Stimulated activated CD8-positive, alpha-beta memory T cell treated with anti-CD3 and anti-CD28 coated beads, Interleukin-2, amount 100 ng/mL, for 48 hours (primary cell): ENCODE results near the gene FAM3D.

Experiments
- DNase-seq, 2 donors: peaks; one replicate each; pipeline ENCODE4 v3.0.0-alpha.2; 2020; ENCODE audit warnings: low read depth in 2 of 2

FAM3D gene

DNA sequence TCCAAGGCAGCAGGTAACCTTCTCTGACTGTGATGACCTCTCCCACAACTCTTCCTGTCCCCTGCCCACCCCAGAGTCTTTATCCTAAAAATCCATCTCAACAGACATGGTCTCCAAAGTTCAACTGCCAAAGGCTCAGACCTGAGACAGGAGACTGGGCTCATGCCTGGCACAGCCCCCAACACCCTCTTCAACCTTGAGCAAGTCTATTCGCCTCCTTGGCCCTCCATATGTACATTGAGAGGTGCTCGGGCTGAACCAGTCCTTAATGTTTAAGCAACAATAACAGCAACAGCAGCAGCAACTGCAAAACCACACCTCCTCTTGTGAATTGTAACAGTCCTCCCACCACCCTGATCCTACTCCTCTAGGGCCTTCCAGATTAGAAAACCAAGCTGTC, 9.9 kb downstream of the FAM3D start:
- DNase-seq: no peak

DNA sequence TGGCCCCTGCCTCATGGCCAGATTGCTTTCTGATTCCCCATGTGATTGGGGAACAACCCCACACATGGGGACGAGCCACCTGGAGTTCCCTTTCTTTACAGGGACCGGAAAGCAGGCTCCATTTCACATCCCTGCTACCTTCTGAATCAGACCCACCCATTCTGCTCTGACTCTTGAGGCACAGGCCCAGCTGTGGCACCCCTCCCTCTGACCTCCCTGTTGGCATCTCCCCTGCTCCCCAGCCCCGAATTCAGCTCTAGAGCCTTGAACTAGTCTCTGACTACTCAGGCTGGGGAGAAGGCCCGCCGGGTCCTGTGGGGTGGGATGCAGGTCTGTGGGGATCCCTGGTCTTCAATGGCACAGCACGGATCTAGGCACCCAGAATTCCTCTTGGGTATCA, 12.1 kb downstream of the FAM3D start:
- no peak for DNase-seq

DNA sequence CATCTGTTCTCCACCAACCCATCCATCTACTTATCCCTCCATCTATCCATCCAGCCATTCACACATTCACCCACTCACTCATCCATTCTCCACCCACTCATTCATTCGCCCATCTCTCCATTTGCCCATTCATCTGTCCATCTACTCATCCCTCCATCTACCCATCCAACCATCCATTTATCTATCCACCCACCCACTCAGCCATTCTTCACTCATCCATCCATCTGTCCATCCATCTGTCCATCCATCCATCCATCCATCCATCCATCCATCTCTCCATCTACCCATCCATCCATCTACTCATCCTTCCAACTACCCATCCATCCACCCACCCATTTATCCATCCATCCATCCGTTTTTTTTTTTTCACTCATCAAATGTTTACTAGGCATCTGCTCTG, 13.9 kb downstream of the FAM3D start:
- DNase-seq: no peak

DNA sequence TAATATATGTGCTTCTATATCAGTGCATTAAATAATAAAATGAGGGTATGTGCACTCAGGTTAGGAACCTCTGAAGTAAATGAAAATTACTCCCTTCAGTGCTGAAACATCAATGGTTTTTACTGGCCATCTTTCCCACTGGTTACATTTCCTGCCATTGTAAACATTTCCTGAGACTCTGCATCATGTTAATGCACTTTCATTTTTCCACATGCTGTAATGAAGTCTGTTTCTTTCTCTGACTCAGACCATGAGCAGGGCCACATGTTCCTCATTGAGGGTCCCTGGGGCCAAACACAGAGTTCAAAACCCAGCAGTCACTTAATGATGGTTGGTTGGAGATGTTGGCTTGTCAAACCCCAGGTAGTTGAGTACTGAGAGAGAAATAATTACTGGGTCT, 15.3 kb downstream of the FAM3D start:
- DNase-seq: no peak

DNA sequence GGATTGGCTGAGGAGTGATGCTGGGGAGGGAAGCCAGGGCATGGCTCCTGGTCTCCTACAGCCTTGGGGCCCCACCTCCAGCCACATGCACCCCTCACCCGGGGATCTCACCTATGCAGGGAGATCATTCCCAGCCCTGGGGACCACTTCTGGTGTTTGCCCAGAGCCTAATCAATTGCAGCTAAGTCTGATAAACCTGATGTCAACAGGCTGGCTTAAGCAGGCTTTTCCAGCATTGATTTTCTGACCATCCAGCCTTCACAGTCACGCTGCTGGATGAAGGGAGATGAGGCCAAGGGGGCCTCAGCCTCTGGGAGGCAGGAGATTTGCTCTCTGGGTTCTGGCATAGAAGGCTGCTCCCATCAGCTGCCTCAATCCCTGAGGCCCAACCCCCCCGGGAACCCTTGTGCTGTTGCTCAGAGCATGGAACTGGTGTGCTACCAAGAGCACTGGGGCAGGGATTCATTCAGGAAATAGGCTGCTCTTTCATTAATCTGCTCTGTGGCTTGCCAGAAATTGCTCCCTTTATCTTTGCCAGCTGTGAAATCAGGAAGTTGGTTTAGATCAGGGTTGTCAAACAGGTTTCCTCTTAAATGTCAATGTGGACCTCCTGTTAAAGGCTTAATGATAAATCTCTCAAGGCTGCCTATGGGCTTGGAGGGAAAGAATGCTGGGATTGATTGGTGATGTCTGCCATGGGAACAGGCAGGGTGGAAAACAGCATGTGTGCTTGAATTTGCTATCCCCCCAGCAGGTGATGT, 19.0 kb downstream of the FAM3D start:
- DNase-seq: no peak

DNA sequence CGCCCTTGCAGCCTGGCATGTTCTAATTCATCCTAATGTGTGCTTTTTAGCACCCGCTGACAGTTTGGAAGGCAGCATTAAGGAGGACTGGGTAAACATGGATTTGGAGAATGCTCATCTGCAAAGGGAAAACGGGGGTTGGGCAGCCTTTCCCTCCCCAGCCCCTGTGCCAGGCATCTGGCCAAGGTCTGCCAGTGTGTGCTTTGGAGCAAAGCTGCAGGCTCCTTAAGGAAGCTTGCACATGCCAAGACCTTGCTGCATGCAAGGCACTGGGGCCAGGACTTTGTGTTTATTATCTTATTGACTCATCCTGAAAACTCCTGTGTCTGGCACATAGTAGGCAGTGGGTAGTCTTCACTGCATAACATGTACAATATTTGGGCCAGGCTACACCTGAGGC, 20.1 kb downstream of the FAM3D start:
- no peak for DNase-seq

DNA sequence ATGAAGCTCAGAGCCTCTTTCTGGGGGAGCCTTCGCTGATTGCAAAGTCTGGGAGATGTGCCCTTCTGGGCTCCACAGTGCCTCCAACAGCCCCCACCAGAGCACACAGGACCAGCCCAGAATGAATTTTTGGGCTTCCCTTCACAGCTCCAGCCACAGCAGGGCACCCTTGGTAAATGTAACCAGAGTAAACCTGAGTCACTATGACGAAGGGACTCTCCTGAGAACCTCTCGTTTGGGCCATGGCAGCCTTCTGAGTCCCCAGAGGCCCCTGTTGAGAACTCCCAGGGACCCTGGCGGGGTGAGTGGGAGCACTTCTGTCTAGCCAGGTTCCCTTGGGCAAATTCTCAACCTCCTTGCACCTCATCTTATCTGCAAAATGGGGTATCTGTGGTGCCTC, 20.8 kb downstream of the FAM3D start:
- no peak for DNase-seq

DNA sequence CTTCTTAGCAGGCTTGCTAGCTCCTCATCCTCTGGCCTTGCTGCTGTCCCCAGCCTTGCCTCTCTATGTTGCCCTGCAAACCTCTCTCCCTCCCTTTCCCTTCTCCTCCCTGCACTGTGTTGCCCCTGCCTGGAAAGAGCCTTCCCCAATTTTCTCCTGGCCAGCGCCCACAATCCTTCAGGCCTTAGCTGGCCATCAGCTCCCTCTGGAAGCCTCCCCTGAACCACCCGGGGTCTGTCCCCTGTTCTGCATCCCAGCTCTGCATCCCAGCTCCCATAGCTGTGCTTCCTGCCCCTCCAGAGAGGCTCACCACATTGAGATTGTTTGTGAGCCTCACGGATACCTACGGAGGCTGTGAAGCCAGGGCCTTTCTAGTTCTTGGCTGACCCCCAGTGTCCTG, 23.7 kb downstream of the FAM3D start:
- no peak for DNase-seq

DNA sequence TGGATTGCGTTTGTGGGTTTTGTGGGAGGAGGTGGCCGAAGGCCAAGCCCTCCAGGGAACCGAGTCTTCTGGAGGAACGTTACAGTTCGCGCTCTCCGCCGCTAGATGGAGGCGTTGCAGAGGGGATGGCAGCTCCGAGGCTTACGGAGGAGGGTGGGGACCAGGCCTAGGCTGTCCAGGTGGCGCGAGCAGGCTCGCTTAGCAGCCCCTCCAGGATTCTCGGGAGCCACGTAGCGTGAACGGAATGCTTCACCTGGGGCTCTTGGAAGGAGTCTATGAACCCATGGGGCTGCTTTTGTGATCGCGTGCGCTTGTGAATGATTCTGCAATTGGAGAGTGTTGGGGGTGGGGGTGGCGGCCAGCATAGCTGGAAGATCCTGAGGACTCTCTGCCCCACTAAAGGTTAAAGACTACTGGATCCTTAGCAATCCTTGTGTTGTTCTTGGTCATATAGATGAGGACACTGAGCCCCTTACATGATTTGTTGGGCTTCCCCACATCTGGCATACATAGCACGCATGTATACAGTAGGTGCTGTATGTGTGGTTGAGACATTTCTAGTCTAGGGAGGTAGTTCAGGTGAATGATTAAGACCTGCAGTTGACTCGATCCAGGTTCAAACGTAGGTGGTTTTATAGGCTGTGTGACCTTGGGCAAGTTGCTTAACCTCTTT, 25.7 kb downstream of the FAM3D start:
- peak; percentile 42 to 58 for DNase-seq

DNA sequence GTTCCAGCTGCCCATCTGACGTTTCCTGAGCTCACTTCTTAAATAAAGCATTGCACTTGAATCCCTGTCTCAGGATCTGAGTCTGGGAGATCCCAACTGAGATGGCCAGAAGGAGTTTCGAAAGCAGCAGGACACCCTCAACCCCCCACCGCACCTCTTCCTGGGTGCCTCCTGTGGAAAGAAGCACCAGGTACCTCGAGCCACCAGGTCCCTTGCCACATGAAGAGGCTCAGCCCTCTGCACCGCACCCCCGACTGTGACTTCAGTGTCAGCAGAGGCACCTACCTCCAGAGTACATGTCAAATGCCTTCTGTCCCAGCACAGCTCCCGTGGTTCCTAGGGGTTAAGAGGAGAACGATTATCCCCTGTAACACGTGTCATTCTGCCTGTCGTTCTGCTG, 26.7 kb downstream of the FAM3D start:
- DNase-seq: no peak

DNA sequence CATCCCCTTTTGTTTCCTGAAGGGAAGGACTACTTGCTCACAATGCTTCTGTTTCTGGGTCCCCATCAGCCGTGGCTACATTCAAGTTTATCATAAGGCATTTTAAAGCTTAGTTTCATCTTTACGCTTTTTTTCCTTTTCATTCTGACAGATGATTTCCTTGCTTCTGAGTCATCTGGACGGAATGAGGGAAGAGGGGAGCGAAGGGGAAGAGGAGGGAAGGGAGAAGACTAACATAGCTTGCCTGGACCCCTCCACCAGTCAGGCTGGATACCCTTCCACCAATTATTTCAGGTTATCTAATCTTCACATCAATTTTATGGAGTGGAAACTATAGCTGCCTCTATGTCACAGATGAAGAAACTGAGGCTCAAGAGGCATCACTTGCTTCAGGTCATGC, 27.6 kb downstream of the FAM3D start:
- no peak for DNase-seq

DNA sequence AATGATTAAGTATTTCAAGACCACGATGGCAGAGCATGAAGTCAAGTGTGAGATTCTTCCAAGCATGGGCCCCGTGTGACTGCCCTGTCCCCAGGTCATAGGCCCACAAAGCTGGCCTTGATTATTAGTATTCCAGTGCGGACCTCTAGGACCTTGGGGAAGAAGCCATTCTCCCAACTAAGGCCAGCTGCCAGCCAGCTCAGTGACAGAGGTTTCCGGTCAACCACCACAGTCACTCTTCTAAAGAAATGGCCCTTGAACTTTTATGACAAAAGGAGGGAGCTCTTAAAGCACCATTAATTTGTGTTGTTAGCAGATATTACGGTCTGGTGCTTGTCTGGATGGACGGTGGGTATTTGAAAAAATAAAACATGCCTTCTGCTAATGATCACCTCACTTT, 28.0 kb downstream of the FAM3D start:
- DNase-seq: no peak

DNA sequence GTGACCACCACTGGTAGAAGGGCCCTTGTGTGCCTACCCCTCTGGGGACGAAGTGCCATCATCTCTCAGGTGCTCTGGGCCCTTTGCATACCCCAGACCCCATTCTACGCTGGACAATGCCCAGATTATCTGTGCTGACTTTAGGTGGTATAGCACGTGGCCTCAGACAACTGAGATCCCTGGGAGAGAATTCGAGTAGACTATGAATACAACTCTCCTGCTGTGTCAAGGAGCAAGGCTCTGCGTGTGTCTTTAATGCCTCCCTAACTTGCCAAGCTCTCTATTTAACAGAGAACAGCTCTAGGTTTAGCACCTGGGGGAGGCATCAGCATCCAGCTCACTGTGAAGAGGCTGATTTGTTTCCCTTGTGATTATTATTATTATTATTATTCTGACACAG, 29.1 kb downstream of the FAM3D start:
- DNase-seq: no peak

DNA sequence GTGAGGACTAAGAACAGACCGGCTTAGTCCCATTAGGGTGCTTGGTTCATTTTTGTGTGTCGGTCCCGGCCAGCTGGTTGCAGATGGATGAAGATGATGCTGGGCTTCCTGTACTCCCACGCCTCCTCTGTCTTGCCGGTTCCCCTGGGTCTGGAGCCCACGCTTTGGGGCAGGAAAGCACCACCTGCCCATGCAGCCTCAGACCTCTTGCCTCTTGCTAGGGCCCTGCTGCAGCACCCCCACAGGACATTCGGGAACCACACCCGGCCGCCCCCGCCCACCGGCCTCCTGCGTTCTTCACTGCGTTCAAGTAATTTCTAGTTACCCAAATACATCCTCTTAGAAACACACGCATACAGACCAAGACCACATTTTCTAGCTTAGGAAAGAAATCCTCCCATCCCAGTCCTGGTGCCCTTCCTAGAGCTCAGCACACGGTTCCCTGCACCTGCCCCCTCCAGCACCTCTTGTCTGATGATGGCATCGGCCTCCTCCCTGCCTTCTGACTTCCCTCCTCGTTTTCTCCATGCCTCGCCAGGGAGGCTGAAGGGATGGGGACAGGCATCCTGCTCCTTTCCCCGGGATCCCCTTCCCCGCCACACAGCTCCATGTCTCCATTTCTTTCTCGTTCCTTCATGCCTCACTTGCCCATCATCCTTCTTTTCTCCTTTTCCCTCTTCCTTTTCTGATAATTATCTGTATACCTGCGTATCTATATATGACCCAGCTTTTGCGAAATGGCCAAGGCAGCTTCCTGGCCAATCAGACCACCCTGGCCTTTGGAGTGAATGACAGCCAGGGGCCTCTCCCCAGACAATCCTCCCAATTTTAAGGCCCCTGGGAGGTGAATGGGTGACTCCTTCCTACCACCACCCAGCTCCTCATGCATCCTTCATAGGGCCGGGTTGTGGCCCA, 30.9 kb downstream of the FAM3D start:
- DNase-seq: no peak

DNA sequence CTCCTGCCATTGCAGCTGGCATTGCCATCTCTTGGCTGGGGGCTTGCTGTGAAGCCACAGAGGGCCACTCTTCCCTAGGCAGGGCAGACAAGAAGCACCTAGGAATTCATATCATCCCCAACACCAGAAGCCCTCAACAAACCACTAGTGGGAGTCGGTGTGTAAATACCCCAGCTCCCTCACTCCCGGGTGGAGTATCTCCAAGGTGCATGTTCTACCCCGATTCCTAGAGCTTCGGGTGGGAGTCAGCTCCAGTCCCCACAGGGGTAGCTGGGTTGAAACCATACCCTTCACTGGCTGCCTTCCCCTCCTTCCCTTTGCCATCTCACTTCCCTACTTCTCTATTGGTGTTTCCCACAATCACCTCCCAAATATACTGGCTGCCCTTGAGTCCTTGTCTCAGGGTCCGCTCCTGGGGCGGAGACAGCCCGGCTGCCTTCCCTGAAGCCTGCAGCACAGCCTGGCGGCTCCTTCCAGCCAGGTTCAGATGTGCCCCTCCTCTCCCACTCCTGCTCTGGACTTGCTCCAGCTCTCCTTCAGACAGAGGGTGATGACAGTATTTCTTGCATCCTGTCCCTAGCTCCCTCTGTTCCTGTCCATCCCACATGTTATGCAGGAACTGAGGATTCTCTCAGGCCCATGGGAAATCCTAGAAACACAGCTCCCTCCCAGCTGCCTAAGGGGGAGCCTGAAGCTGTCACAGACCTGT, 33.3 kb downstream of the FAM3D start:
- DNase-seq: no peak

DNA sequence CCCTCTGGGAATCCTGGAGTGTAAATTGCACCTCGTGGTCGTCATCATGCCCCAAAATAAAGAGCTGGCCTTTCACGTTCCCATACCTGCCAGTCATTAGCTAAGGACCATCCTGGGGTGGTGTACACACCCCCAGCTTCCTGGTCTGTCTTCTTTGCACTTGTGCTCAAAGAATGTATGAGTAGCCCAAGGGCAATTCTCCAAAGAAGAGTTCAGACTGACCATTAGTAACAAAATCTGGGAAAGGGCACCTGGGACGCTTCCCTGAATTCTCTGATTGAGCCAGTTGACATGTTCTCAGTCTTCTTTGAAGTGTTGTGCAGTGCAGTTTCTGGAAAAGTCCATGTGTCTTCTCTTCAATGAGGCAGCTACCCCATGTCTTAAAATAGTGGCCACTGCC, 34.8 kb downstream of the FAM3D start:
- no peak for DNase-seq

DNA sequence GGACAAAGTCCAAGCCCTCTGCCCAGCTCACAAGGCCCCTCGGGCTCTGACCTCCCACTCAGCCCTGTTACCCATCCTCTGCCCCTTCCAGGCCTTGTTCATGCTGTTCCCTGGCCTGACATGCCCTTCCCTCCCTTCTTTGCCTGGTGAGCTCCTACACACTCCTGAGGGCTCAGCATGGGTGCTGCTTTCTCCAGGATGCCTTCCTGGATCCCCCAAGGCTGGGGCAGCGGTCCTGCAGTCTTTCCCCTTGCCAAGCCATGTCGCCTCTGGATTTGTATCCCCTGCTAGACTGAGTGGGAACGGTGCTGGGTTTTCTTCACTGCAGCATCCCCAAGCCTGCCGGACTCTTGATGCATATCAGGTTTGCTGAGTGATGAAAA, 35.9 kb downstream of the FAM3D start:
- DNase-seq: no peak

DNA sequence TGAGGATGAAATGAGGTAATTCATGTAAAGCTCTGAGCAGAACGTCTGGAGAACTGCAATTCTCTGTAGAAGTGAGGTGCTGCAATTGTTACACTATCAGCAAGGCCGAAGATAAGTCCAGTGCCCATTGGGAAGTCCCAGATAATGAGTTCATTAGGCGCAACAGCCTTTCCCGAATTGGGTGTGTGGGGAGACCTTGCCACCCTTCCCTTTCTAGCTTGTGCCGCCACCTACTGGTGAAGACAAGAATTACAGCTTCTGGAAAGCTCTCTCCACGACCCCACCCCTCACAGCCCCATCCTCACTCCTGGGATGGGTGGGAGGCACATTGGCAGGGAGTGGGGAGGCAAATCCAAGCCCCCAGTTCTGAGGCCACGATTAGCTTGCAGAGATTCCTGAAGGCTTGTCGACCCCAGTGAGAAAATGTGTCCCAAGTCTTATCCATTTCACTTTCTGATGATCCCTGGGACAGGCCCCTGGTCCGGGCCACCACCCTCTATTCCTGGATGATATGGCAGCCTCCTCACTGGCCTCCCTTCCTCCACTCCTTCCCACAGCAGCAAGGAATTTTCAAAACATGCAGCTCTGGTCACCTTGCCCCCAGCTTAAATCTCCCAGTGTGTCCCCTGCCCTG, 36.4 kb downstream of the FAM3D start:
- DNase-seq: peak; percentile 27 to 45

DNA sequence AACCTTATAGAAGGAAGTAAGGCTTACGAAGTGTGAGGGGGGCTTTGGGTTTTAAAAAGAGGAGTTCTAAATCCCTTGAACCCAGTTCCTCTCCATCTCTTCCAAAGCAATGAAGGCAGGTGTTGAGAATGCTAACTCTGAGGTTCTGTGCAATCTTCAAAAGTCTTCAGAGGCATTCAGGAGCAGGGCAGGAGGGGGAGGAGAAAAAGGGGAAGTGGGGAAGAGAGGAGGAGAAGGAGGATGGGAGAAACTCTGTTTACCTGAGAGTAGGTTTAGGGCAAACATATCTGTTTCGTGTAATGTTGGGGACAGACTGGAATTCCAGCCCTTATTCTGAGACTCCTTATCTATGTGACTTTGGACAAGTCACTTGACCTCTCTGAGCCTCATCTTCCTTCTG, 36.9 kb downstream of the FAM3D start:
- DNase-seq: no peak

DNA sequence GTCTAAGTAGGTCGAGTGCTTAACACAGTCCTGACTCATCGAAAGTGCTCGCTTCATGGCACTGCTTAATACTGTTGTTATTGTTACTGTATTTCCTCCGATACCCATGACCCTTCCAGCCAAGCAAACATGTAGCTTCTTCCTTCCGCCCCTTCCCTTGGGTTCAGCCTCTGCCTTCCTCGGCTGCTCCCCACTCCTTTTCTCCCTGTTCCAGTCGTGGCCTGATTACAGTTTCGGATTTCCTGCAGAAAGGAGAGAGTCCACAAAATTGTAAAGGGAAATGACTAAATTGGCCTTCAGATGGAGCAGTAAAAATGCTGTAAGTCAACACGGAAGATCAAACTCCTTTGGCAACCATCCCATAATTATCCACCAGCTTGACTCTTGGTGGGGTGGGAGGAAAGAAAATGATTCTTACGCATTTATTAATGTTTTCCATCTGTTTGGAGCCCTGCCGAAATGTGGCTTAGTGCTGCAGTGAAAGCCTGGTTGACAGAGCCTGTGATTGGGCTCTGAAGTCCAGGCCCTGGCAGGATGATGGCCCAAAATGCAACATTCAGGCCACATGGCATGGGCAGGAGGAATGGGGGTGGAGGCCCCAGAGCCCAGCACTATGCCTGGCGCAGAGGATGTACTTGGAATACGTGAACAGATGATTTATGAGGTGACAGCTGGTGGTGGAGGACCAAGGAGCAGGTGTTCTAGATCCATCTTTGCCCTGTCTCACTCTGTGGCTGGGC, 37.6 kb downstream of the FAM3D start:
- DNase-seq: no peak

DNA sequence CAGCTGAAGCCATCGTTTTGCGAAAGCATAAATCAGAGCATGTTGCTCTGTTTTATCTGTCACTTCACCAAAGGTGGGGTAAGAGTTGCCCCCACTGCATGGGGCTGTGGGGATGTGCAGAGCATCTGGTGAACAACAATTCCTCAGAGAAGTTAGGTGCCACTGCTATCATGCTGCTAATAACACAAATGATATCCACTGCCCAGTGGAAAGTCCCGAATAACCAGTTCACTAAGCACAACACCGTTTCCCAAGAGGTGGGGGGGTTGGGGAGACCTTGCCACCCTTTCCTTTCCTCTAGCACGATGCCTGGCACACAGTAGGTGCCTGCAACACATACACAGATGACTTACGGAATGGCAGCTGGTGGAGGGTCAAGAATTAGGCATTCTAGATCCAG, 38.6 kb downstream of the FAM3D start:
- no peak for DNase-seq
